Hepatocyte (in vitro differentiated cells): ENCODE results near the gene BEND6. TPM values are rescaled to one million over a fixed set of nuclear protein-coding genes. Genes with fewer than 3 reads are reported as not detected.

Source experiments
- DNase-seq: peaks from one replicate; pipeline ENCODE4 v3.0.0-alpha.2; 2016; ENCODE audit warnings: low spot score
- H2AFZ ChIP-seq: fragments of 200-600 bp; sonication (generic); 2 replicates; pipeline ENCODE4 v1.6.0; 2016; ENCODE audit warnings: antibody characterized with exemption, mild to moderate bottlenecking
- H3K27ac ChIP-seq: fragments of 200-600 bp; sonication (generic); 2 replicates; pipeline ENCODE4 v1.5.1; 2016; ENCODE audit warnings: mild to moderate bottlenecking
- H3K27me3 ChIP-seq: fragments of 200-600 bp; sonication (generic); 2 replicates; pipeline ENCODE4 v1.6.1; 2016
- H3K36me3 ChIP-seq: fragments of 200-600 bp; sonication (generic); replicated peaks from 2 replicates; pipeline ENCODE4 v1.5.1; 2016; ENCODE audit warnings: low read depth; ENCODE audit not compliant: insufficient read depth
- H3K4me1 ChIP-seq: fragments of 200-600 bp; sonication (generic); 2 replicates; pipeline ENCODE4 v1.5.1; 2016; ENCODE audit warnings: mild to moderate bottlenecking, moderate library complexity; ENCODE audit not compliant: insufficient read depth
- H3K4me2 ChIP-seq: fragments of 200-600 bp; sonication (generic); 2 replicates; pipeline ENCODE4 v1.6.0; 2016
- H3K4me3 ChIP-seq: fragments of 200-600 bp; sonication (generic); 2 replicates; pipeline ENCODE4 v1.5.1; 2016; ENCODE audit warnings: mild to moderate bottlenecking
- H3K79me2 ChIP-seq: fragments of 200-600 bp; sonication (generic); 2 replicates; pipeline ENCODE4 v1.6.0; 2017; ENCODE audit warnings: mild to moderate bottlenecking
- H3K9me2 ChIP-seq: fragments of 200-600 bp; sonication (generic); replicated peaks from 2 replicates; pipeline ENCODE4 v1.6.0; 2017; ENCODE audit warnings: mild to moderate bottlenecking; ENCODE audit not compliant: insufficient read depth
- H3K9me3 ChIP-seq: fragments of 200-600 bp; sonication (generic); 2 replicates; pipeline ENCODE4 v1.5.1; 2016; ENCODE audit warnings: low read depth, mild to moderate bottlenecking
- H4K20me1 ChIP-seq: fragments of 200-600 bp; sonication (generic); 2 replicates; pipeline ENCODE4 v1.6.0; 2016; ENCODE audit warnings: mild to moderate bottlenecking; ENCODE audit not compliant: insufficient read depth, poor library complexity, severe bottlenecking
- EZH2 ChIP-seq: fragments of 200-600 bp; sonication (generic); IDR thresholded peaks from 2 replicates; pipeline ENCODE4 v1.6.1; 2016; ENCODE audit warnings: antibody characterized with exemption, mild to moderate bottlenecking, borderline replicate concordance
- EZH2phosphoT487 ChIP-seq: fragments of 200-600 bp; sonication (generic); IDR thresholded peaks from one replicate; pipeline ENCODE4 v1.6.1; 2018; ENCODE audit warnings: antibody characterized with exemption, mild to moderate bottlenecking, low read depth, moderate library complexity; ENCODE audit not compliant: unreplicated experiment, severe bottlenecking
- WGBS: methylation state at CpG from one replicate; pipeline ENCODE4 v1.1.6; 2016; ENCODE audit warnings: low lambda C conversion rate; ENCODE audit errors: missing lambda C conversion rate; 5-methylcytosine and 5-hydroxymethylcytosine counted together
- polyA plus RNA-seq: library from polyadenylated mRNA; unstranded; fragments of >200 nt; fragmentation: Nextera tagmentation; extraction: Ambion mirVana; gene quantifications from 2 replicates; pipeline ENCODE4 v1.2.1, GENCODE V29; 2016
- total RNA-seq: library from RNA; depleted of rRNA; stranded (reverse); fragments of >200 nt; gene quantifications from 2 replicates; pipeline ENCODE4 v1.2.3, GENCODE V29; 2014
- TF ChIP-seq, protein P1 (sequence below): fragments of 200-600 bp; sonication (generic); IDR thresholded peaks from 2 replicates; pipeline ENCODE4 v1.5.1; 2016; ENCODE audit warnings: antibody characterized with exemption, mild to moderate bottlenecking; ENCODE audit not compliant: poor library complexity

The BEND6 gene
- total and polyA plus RNA-seq, 2 experiments from 2014 or later, result 1.2 to 2.0 TPM

- Histone ChIP-seq H3K79me2 (no peaks in the 10 kb centered on the region), H3K4me2 (no peak overlapping the region)
These were observed 3.6 kb downstream of the BEND6 start for GRCh38 chr6:56958481-56958880.

GRCh38 chr6:56959094-56959493, 4.2 kb downstream of the BEND6 start:
- peaks cover 8% of the 10 kb centered on the region for H3K27me3 ChIP-seq

More at GRCh38 chr6:56958481-56958880, 3.6 kb downstream of the BEND6 start:
- Histone ChIP-seq H4K20me1 (no peaks in the 10 kb centered on the region), H3K36me3 (no peaks in the 10 kb centered on the region), H3K9me2 (no peaks in the 10 kb centered on the region), H2AFZ (no peak overlapping the region), H3K27me3 (peaks cover 15% of the 10 kb centered on the region), H3K4me1 (peaks cover 8% of the 10 kb centered on the region), H3K27ac (no peak overlapping the region), H3K4me3 (no peak overlapping the region), H3K9me3 (no peaks in the 10 kb centered on the region)
- TF ChIP-seq EZH2 (no peak), EZH2phosphoT487 (no peak)
- TF ChIP-seq, protein P1, sequence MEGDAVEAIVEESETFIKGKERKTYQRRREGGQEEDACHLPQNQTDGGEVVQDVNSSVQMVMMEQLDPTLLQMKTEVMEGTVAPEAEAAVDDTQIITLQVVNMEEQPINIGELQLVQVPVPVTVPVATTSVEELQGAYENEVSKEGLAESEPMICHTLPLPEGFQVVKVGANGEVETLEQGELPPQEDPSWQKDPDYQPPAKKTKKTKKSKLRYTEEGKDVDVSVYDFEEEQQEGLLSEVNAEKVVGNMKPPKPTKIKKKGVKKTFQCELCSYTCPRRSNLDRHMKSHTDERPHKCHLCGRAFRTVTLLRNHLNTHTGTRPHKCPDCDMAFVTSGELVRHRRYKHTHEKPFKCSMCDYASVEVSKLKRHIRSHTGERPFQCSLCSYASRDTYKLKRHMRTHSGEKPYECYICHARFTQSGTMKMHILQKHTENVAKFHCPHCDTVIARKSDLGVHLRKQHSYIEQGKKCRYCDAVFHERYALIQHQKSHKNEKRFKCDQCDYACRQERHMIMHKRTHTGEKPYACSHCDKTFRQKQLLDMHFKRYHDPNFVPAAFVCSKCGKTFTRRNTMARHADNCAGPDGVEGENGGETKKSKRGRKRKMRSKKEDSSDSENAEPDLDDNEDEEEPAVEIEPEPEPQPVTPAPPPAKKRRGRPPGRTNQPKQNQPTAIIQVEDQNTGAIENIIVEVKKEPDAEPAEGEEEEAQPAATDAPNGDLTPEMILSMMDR, result no peak
- DNase-seq, result no peak
- 90% methylated on average over 3 of the region's 3 CpGs for WGBS

DNA sequence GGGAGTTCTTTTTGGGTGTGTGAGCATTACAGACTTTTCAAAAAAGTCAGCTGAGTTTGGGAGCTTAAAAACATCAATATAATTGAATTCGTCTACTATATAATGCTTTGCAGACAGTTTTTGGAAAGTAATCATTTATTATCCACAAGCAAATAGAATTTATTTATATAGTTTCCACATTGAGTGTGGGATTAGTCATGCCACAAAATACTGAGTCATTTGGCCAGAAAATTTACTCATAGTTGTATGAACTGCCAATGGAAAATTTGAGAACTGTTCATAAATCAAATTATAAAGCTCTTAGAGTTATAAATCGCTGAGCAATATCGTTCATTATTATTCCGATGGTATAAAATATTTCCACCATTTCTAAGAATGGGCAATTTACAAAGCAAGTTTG, 5.0 kb downstream of the BEND6 start:
- DNase-seq, result no peak
- Histone ChIP-seq H3K27ac (no peak overlapping the region), H3K4me2 (no peak overlapping the region), H3K27me3 (peaks cover 6% of the 10 kb centered on the region), H3K79me2 (no peaks in the 10 kb centered on the region), H3K9me3 (no peaks in the 10 kb centered on the region), H3K4me3 (no peak overlapping the region), H3K36me3 (no peaks in the 10 kb centered on the region), H4K20me1 (no peaks in the 10 kb centered on the region), H2AFZ (no peak overlapping the region), H3K9me2 (no peaks in the 10 kb centered on the region), H3K4me1 (peaks cover 8% of the 10 kb centered on the region)
- TF ChIP-seq EZH2 (no peak), EZH2phosphoT487 (no peak)
- TF ChIP-seq, protein P1, result no peak
- 95% methylated on average over 4 of the region's 4 CpGs for WGBS

More at GRCh38 chr6:56959094-56959493, 4.2 kb downstream of the BEND6 start:
- no peaks in the 10 kb centered on the region for H3K79me2 ChIP-seq
- no peak for DNase-seq
- H2AFZ ChIP-seq, result no peak overlapping the region
- H3K4me3 ChIP-seq, result no peak overlapping the region
- H3K9me2 ChIP-seq, result no peaks in the 10 kb centered on the region
- H3K9me3 ChIP-seq, result no peaks in the 10 kb centered on the region
- H4K20me1 ChIP-seq, result no peaks in the 10 kb centered on the region
- TF ChIP-seq, protein P1, result no peak
- TF ChIP-seq EZH2phosphoT487 (no peak), EZH2 (no peak)
- peaks cover 8% of the 10 kb centered on the region for H3K4me1 ChIP-seq
- no peak overlapping the region for H3K4me2 ChIP-seq
- H3K36me3 ChIP-seq, result no peaks in the 10 kb centered on the region
- no peak overlapping the region for H3K27ac ChIP-seq

- H3K9me3 ChIP-seq, result no peaks in the 10 kb centered on the region
- H3K4me2 ChIP-seq, result no peak overlapping the region
- no peaks in the 10 kb centered on the region for H4K20me1 ChIP-seq
- 78% methylated on average over 2 of the region's 2 CpGs for WGBS
- DNase-seq, result no peak
- peaks cover 6% of the 10 kb centered on the region for H3K27me3 ChIP-seq
- no peaks in the 10 kb centered on the region for H3K79me2 ChIP-seq
- H3K4me1 ChIP-seq, result peaks cover under 1% of the 10 kb centered on the region
- no peak overlapping the region for H3K4me3 ChIP-seq
- TF ChIP-seq EZH2phosphoT487, result no peak
- no peak for TF ChIP-seq EZH2
- H3K36me3 ChIP-seq, result no peaks in the 10 kb centered on the region
- H2AFZ ChIP-seq, result no peak overlapping the region
- H3K9me2 ChIP-seq, result no peaks in the 10 kb centered on the region
- no peak overlapping the region for H3K27ac ChIP-seq
These were observed 6.2 kb downstream of the BEND6 start for GRCh38 chr6:56961151-56961550.
